IPS DF 6.9 (cell line): ENCODE results near the gene CCDC183.

ENCODE experiments used
- DNase-seq: peaks from one replicate; pipeline ENCODE4 v3.0.0-alpha.2; 2013; ENCODE audit warnings: low read depth, low spot score
- H3K27ac ChIP-seq: one replicate; pipeline ENCODE4 v1.5.1; 2013; ENCODE audit warnings: low read length, control low read depth
- H3K27me3 ChIP-seq: 2 replicates; pipeline ENCODE4 v1.6.1; 2013; ENCODE audit warnings: mild to moderate bottlenecking, low read length; ENCODE audit not compliant: control insufficient read depth, insufficient read depth
- H3K36me3 ChIP-seq: 2 replicates; pipeline ENCODE4 v1.6.1; 2013; ENCODE audit warnings: low read length; ENCODE audit not compliant: control insufficient read depth, insufficient read depth
- H3K4me1 ChIP-seq: 2 replicates; pipeline ENCODE4 v1.6.1; 2013; ENCODE audit warnings: low read length; ENCODE audit not compliant: control insufficient read depth, insufficient read depth
- H3K4me3 ChIP-seq: 2 replicates; pipeline ENCODE4 v1.5.1; 2013; ENCODE audit warnings: mild to moderate bottlenecking, low read length
- H3K9me3 ChIP-seq: 2 replicates; pipeline ENCODE4 v1.6.1; 2013; ENCODE audit warnings: low read length, inconsistent platforms; ENCODE audit not compliant: control insufficient read depth, insufficient read depth
- WGBS: extraction: QIAGEN DNeasy Blood & Tissue Kit; methylation state at CpG from one replicate; pipeline ENCODE4 v1.1.7; 2013; ENCODE audit warnings: mixed read lengths, missing lambda C conversion rate; ENCODE audit not compliant: insufficient read length, insufficient coverage; 5-methylcytosine and 5-hydroxymethylcytosine counted together

CCDC183 gene

DNA sequence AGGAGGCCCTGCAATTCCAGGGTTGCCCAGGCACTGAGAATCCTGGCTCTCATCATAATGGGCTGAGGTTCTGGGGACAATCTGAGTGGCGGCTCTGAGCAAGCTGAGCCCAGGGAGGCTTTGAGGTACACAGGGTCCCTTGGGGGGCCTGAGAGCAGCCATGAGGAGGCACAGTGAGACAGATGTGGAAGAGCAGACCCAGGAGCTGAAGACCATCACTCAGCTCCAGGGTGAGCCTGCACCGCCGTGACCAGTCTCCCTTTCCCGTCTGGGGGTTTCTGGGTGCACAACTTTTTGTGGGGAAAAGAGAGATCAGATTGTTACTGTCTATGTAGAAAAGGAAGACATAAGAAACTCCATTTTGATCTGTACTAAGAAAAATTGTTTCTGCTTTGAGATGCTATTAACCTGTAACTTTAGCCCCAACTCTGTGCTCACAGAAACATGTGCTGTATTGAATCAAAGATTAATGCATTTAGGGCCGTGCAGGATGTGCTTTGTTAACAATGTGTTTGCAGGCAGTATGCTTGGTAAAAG lies at the start of gene CCDC183:
TSS of gene CCDC183 (plus strand) at position 101 of the 537 bp plus-strand sequence. CDS start at position 161, 60 bp downstream.
- Histone ChIP-seq H3K9me3 (no peaks in the 10 kb centered on the region), H3K4me1 (no peaks in the 10 kb centered on the region), H3K27ac (no peak within 1 kb of the TSS), H3K36me3 (no peaks in the 10 kb centered on the region), H3K27me3 (no peaks in the 10 kb centered on the region), H3K4me3 (no peak within 1 kb of the TSS)
- WGBS = no CpG with 5 or more reads among the region's 5 CpGs
- DNase-seq = no peak

- peaks cover 7% of the 10 kb centered on the region for H3K4me1 ChIP-seq
- H3K27me3 ChIP-seq = no peaks in the 10 kb centered on the region
- DNase-seq = no peak
- no peak overlapping the region for H3K27ac ChIP-seq
- WGBS = no CpG with 5 or more reads among the region's 18 CpGs
- no peak overlapping the region for H3K4me3 ChIP-seq
- H3K36me3 ChIP-seq = no peaks in the 10 kb centered on the region
- no peaks in the 10 kb centered on the region for H3K9me3 ChIP-seq
These were observed 49.5 kb upstream of the CCDC183 start for GRCh38 chr9:136746621-136747020.

GRCh38 chr9:136747161-136748060 lies 48.7 kb upstream of the CCDC183 start:
- Histone ChIP-seq H3K36me3 (no peaks in the 10 kb centered on the region), H3K9me3 (no peaks in the 10 kb centered on the region), H3K4me3 (no peak overlapping the region; the same call in 1 of the 2 replicates), H3K4me1 (peaks cover 1% of the 10 kb centered on the region), H3K27me3 (no peaks in the 10 kb centered on the region), H3K27ac (no peak overlapping the region)
- WGBS = no CpG with 5 or more reads among the region's 22 CpGs
- no peak for DNase-seq

DNA sequence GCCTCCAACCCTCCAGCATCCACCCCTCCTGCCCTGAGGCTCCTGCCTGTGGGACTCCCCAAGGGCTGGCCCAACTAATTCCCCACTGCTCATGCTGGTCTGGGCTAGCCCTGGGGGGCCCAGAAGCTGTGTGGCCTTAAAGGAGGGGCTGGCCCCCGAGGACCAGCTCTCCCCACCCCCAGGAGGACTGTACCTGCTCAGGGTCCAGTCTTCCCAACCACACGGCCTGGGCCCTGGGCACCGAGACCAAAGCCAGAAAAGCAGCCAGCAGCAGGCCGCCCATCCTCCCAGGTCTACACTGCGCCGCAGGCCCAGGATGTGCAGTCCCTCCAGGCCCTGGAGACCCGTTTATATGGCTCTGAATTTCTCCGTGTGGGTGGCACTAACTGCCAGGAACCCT lies 47.9 kb upstream of the CCDC183 start, which contains the start of gene LCN6:
TSS of gene LCN6 (minus strand) at position 325 of the 400 bp plus-strand sequence. CDS start at position 283, 42 bp downstream.
- Histone ChIP-seq H3K27me3 (no peaks in the 10 kb centered on the region), H3K4me1 (no peaks in the 10 kb centered on the region; the same call in 1 of the 2 replicates), H3K4me3 (no peak within 1 kb of the TSS; the same call in 1 of the 2 replicates), H3K9me3 (no peaks in the 10 kb centered on the region), H3K27ac (no peak within 1 kb of the TSS), H3K36me3 (no peaks in the 10 kb centered on the region)
- no peak for DNase-seq
- no CpG with 5 or more reads among the region's 8 CpGs for WGBS

- Histone ChIP-seq H3K9me3 (no peaks in the 10 kb centered on the region), H3K27me3 (no peaks in the 10 kb centered on the region), H3K27ac (no peak overlapping the region), H3K4me1 (no peaks in the 10 kb centered on the region; the same call in 1 of the 2 replicates), H3K36me3 (no peaks in the 10 kb centered on the region), H3K4me3 (no peak overlapping the region)
- WGBS = no CpG with 5 or more reads among the region's 21 CpGs
- no peak for DNase-seq
These were observed 47.2 kb upstream of the CCDC183 start for GRCh38 chr9:136748666-136749611.

GRCh38 chr9:136750526-136750925 lies 45.6 kb upstream of the CCDC183 start:
- Histone ChIP-seq H3K4me3 (no peak overlapping the region), H3K27ac (no peak overlapping the region), H3K9me3 (no peaks in the 10 kb centered on the region), H3K36me3 (no peaks in the 10 kb centered on the region), H3K27me3 (no peaks in the 10 kb centered on the region), H3K4me1 (no peaks in the 10 kb centered on the region; the same call in 1 of the 2 replicates)
- no peak for DNase-seq
- no CpG with 5 or more reads among the region's 2 CpGs for WGBS

DNA sequence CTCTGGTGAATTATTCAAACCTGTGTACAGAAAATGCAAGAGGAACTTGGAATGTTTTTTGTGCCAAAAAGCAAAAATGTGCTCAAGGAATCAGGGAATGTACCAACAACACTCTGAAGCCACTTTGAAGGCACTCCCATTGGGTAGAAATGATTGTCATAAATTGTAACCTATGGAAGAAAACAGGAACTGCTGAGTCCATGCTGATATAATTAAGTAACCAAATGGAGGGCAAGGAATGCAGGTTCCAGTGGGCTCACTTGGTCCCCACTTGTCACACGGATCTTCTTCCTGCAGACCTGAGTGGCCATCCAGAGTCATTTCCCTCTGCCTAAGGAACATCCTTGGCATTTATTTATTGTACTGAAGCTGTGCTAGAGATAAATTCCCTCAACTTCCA lies 44.9 kb upstream of the CCDC183 start:
- Histone ChIP-seq H3K27ac (no peak overlapping the region), H3K36me3 (no peaks in the 10 kb centered on the region), H3K9me3 (no peaks in the 10 kb centered on the region), H3K4me1 (no peaks in the 10 kb centered on the region; the same call in 1 of the 2 replicates), H3K27me3 (no peaks in the 10 kb centered on the region), H3K4me3 (no peak overlapping the region)
- WGBS = no CpG with 5 or more reads among the region's 1 CpG
- DNase-seq = no peak

DNA sequence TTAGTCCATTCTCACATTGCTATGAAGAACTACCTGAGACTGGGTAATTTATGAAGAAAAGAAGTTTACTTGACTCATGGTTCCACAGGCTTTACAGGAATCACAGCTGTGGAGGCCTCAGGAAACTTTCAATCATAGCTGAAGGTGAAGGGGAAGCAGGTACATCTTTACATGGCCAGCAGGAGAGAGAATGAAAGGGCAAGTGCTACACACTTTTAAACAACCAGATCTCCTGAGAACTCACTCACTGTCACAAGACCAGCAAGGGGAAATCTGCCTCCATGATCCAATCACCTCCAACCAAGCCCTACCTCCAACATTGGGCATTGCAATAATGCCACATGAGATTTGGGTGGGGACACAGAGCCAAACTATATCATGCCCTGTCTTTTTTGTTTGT lies 44.3 kb upstream of the CCDC183 start:
- no peaks in the 10 kb centered on the region for H3K4me1 ChIP-seq
- no peak overlapping the region for H3K27ac ChIP-seq
- H3K9me3 ChIP-seq = no peaks in the 10 kb centered on the region
- no peak for DNase-seq
- no peak overlapping the region for H3K4me3 ChIP-seq
- no peaks in the 10 kb centered on the region for H3K36me3 ChIP-seq
- H3K27me3 ChIP-seq = no peaks in the 10 kb centered on the region

GRCh38 chr9:136753371-136754058 lies 42.6 kb upstream of the CCDC183 start:
- Histone ChIP-seq H3K9me3 (no peaks in the 10 kb centered on the region), H3K27me3 (no peaks in the 10 kb centered on the region), H3K27ac (no peak overlapping the region), H3K4me1 (no peaks in the 10 kb centered on the region; the same call in 1 of the 2 replicates), H3K36me3 (no peaks in the 10 kb centered on the region), H3K4me3 (no peak overlapping the region)
- no CpG with 5 or more reads among the region's 31 CpGs for WGBS
- no peak for DNase-seq
